ENCODE results near the gene GOLGA3.

DNA sequence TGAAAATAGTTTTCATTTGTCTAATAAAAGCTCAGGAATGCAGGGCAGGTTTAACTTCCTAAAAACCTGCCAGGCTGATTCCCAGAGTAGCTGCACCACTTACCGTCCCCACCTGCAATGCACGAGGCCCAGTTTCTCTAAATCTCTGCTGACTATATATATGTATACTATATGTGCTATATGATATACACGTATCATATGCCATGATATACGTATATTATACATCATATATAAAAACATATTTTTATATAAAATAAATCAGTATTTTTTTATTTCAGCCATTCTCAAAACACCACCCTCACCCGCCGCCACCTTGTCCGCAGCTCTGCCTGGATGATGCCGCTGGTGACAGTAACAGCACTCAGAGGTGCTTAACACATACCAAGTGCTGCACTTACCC, 69.3 kb downstream of the GOLGA3 start:
- no peak for TF ChIP-seq ZNF561 (CRISPR knock-in tag; conservative IDR thresholded peaks at IDR 0.05)
- no peak for TF ChIP-seq POLR2A (conservative IDR thresholded peaks at IDR 0.05)
- TF ChIP-seq ZNF717 (CRISPR knock-in tag; IDR thresholded peaks at IDR 0.05), result no peak
- no peak for TF ChIP-seq MYBL2 (IDR thresholded peaks at IDR 0.05; ENCODE audit: low read depth)
- no peak for TF ChIP-seq MYBL2 (CRISPR knock-in tag; IDR thresholded peaks at IDR 0.05; ENCODE audit: borderline replicate concordance)
- TF ChIP-seq LEF1 (IDR thresholded peaks at IDR 0.05), result no peak
- TF ChIP-seq TAF1 (IDR thresholded peaks at IDR 0.05; ENCODE audit: control insufficient read depth, extremely low read depth, insufficient read depth, low read length, severe bottlenecking), result no peak
